Testis (tissue), 2 donors: ENCODE data around the gene INPP4A.
"Not testable (repeated sequence)": the region's sequence is repeated elsewhere in the genome, so short reads cannot be mapped to it uniquely, and the experiment has no call there.

ENCODE experiments used
- POLR2A ChIP-seq: fragments of 450-650 bp; IDR thresholded peaks from one replicate; pipeline ENCODE4 v1.6.1; 2017; ENCODE audit warnings: antibody characterized with exemption, mild to moderate bottlenecking, moderate library complexity
- TF ChIP-seq, protein P1 (sequence below), 3 experiments: fragments of 450-650 bp in 2 of 3; fragments of 200-600 bp in 1 of 3; sonication (generic) in 1 of 3; IDR thresholded peaks; one replicate each; pipeline ENCODE4 v1.5.1; 2016 to 2019; ENCODE audit warnings: antibody characterized with exemption in 3 of 3, mild to moderate bottlenecking in 2 of 3, moderate library complexity in 1 of 3

DNA sequence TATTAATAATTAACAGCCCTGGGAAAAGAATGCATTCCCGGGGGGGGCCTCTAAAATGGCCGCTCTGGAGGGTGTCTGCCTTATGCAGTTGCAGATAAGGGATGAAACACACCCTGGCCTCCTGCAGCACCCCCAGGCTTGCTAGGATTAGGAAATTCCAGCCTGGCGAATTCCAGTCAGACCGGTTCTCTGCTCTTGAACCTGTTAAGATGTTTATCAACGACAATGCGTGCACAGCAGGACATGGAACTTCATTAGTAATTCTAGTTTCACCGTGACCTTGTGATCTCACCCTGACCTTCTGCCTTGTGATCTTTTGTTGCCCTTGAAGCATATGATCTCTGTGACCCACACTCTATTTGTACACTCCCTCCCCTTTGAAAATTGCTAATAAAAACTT, 30.4 kb upstream of the INPP4A start:
- TF ChIP-seq, protein P1, sequence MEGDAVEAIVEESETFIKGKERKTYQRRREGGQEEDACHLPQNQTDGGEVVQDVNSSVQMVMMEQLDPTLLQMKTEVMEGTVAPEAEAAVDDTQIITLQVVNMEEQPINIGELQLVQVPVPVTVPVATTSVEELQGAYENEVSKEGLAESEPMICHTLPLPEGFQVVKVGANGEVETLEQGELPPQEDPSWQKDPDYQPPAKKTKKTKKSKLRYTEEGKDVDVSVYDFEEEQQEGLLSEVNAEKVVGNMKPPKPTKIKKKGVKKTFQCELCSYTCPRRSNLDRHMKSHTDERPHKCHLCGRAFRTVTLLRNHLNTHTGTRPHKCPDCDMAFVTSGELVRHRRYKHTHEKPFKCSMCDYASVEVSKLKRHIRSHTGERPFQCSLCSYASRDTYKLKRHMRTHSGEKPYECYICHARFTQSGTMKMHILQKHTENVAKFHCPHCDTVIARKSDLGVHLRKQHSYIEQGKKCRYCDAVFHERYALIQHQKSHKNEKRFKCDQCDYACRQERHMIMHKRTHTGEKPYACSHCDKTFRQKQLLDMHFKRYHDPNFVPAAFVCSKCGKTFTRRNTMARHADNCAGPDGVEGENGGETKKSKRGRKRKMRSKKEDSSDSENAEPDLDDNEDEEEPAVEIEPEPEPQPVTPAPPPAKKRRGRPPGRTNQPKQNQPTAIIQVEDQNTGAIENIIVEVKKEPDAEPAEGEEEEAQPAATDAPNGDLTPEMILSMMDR (IDR thresholded peaks at IDR 0.05) = not testable (repeated sequence)
- not testable (repeated sequence) for TF ChIP-seq POLR2A
